H9 (cell line): ENCODE results near the gene SGO1. TPM values are rescaled to one million over a fixed set of nuclear protein-coding genes. Genes with fewer than 3 reads are reported as not detected.

ENCODE experiments used
- DNase-seq: peaks from one replicate; pipeline ENCODE4 v3.0.0-alpha.2; 2017
- H2AFZ ChIP-seq: one replicate; pipeline ENCODE4 v1.6.1; 2013; ENCODE audit warnings: mild to moderate bottlenecking, low read length, control low read depth, moderate library complexity
- H2AK5ac ChIP-seq: 2 replicates; pipeline ENCODE4 v1.6.1; 2013; ENCODE audit warnings: low read length, control low read depth, mixed read lengths; ENCODE audit not compliant: insufficient read length
- H2BK120ac ChIP-seq: one replicate; pipeline ENCODE4 v1.6.1; 2013; ENCODE audit warnings: low read depth, mild to moderate bottlenecking, low read length, control low read depth, inconsistent platforms; ENCODE audit not compliant: poor library complexity, severe bottlenecking
- H2BK12ac ChIP-seq: 2 replicates; pipeline ENCODE4 v1.6.1; 2013; ENCODE audit warnings: low read length, control low read depth, mixed read lengths, low read depth; ENCODE audit not compliant: insufficient read length
- H2BK15ac ChIP-seq: 2 replicates; pipeline ENCODE4 v1.6.1; 2013; ENCODE audit warnings: low read depth, low read length, control low read depth
- H2BK20ac ChIP-seq: one replicate; pipeline ENCODE4 v1.6.1; 2013; ENCODE audit warnings: low read depth, mild to moderate bottlenecking, low read length, control low read depth, inconsistent platforms; ENCODE audit not compliant: poor library complexity, severe bottlenecking
- H2BK5ac ChIP-seq: 2 replicates; pipeline ENCODE4 v1.6.1; 2013; ENCODE audit warnings: low read length, control low read depth, mixed read lengths; ENCODE audit not compliant: insufficient read length
- H3K14ac ChIP-seq: 2 replicates; pipeline ENCODE4 v1.6.1; 2013; ENCODE audit warnings: low read length, control low read depth; ENCODE audit not compliant: insufficient read depth
- H3K18ac ChIP-seq: 2 replicates; pipeline ENCODE4 v1.6.1; 2013; ENCODE audit warnings: low read depth, mild to moderate bottlenecking, mixed read lengths, low read length, control low read depth; ENCODE audit not compliant: insufficient read length
- H3K23ac ChIP-seq: 2 replicates; pipeline ENCODE4 v1.6.1; 2013; ENCODE audit warnings: low read length, control low read depth, mixed read lengths, low read depth; ENCODE audit not compliant: insufficient read length
- H3K23me2 ChIP-seq: 2 replicates; pipeline ENCODE4 v1.6.1; 2013; ENCODE audit warnings: low read depth, mild to moderate bottlenecking, mixed read lengths, low read length, control low read depth; ENCODE audit not compliant: insufficient read length, poor library complexity, severe bottlenecking
- H3K27ac ChIP-seq: 2 replicates; pipeline ENCODE4 v1.5.1; 2013; ENCODE audit warnings: low read length, control low read depth, mixed read lengths, low read depth; ENCODE audit not compliant: insufficient read length
- H3K27me3 ChIP-seq: 2 replicates; pipeline ENCODE4 v1.6.1; 2013; ENCODE audit warnings: low read length, control low read depth, inconsistent platforms; ENCODE audit not compliant: insufficient read depth
- H3K4ac ChIP-seq: 2 replicates; pipeline ENCODE4 v1.6.1; 2013; ENCODE audit warnings: low read depth, mild to moderate bottlenecking, control low read depth, inconsistent platforms, low read length, moderate library complexity
- H3K4me1 ChIP-seq: 2 replicates; pipeline ENCODE4 v1.6.1; 2013; ENCODE audit warnings: low read length, control low read depth, inconsistent platforms; ENCODE audit not compliant: insufficient read depth
- H3K4me2 ChIP-seq: 2 replicates; pipeline ENCODE4 v1.6.1; 2013; ENCODE audit warnings: low read length, control low read depth, mixed read lengths; ENCODE audit not compliant: insufficient read length, insufficient read depth
- H3K56ac ChIP-seq: 2 replicates; pipeline ENCODE4 v1.6.1; 2013; ENCODE audit warnings: low read depth, mild to moderate bottlenecking, mixed read lengths, low read length, control low read depth; ENCODE audit not compliant: insufficient read length
- H3K79me1 ChIP-seq: 2 replicates; pipeline ENCODE4 v1.6.1; 2013; ENCODE audit warnings: low read depth, mild to moderate bottlenecking, moderate library complexity, low read length, control low read depth, inconsistent platforms; ENCODE audit not compliant: insufficient read depth, poor library complexity, severe bottlenecking
- H3K79me2 ChIP-seq: 2 replicates; pipeline ENCODE4 v1.6.1; 2013; ENCODE audit warnings: low read length, control low read depth, inconsistent platforms; ENCODE audit not compliant: insufficient read depth
- H3K9ac ChIP-seq: 2 replicates; pipeline ENCODE4 v1.6.1; 2013; ENCODE audit warnings: low read length, control low read depth, mixed read lengths; ENCODE audit not compliant: insufficient read length; ENCODE audit errors: extremely low read depth
- H3K9me3 ChIP-seq: one replicate; pipeline ENCODE4 v1.6.1; 2013; ENCODE audit warnings: low read depth, low read length, inconsistent platforms; ENCODE audit not compliant: control insufficient read depth
- H3T11ph ChIP-seq: one replicate; pipeline ENCODE4 v1.6.1; 2013; ENCODE audit warnings: mild to moderate bottlenecking, low read length, control low read depth, inconsistent platforms
- H4K20me1 ChIP-seq: one replicate; pipeline ENCODE4 v1.6.1; 2013; ENCODE audit not compliant: control insufficient read depth, insufficient read length, insufficient read depth
- H4K5ac ChIP-seq: 2 replicates; pipeline ENCODE4 v1.6.1; 2013; ENCODE audit warnings: low read depth, mild to moderate bottlenecking, mixed read lengths, low read length, control low read depth; ENCODE audit not compliant: insufficient read length
- H4K8ac ChIP-seq: replicated peaks from 2 replicates; pipeline ENCODE4 v1.6.1; 2013; ENCODE audit warnings: low read length, control low read depth, mixed read lengths, low read depth; ENCODE audit not compliant: insufficient read length
- H4K91ac ChIP-seq: 2 replicates; pipeline ENCODE4 v1.6.1; 2013; ENCODE audit warnings: low read depth, mild to moderate bottlenecking, moderate library complexity, mixed read lengths, low read length, control low read depth; ENCODE audit not compliant: insufficient read length
- H3K27ac Mint-ChIP-seq, 3 experiments: 2 replicates in 2 of 3; 3 replicates in 1 of 3; pipeline ENCODE4 v1.8.0; 2020 to 2021; ENCODE audit warnings: mixed read lengths in 3 of 3, mild to moderate bottlenecking in 1 of 3, moderate library complexity in 1 of 3
- H3K27me3 Mint-ChIP-seq: 2 replicates; pipeline ENCODE4 v1.8.0; 2021; ENCODE audit warnings: low read depth, mild to moderate bottlenecking, moderate library complexity, mixed read lengths
- H3K36me3 Mint-ChIP-seq, 3 experiments: 2 replicates in 2 of 3; 3 replicates in 1 of 3; pipeline ENCODE4 v1.8.0; 2020 to 2021; ENCODE audit warnings: low read depth in 3 of 3, mixed read lengths in 3 of 3; ENCODE audit not compliant: insufficient read depth in 1 of 3
- H3K4me1 Mint-ChIP-seq, 2 experiments: 2 replicates each; pipeline ENCODE4 v1.8.0; 2020; ENCODE audit warnings: mixed read lengths in 2 of 2
- H3K4me3 Mint-ChIP-seq, 2 experiments: 2 replicates in 1 of 2; 3 replicates in 1 of 2; pipeline ENCODE4 v1.8.0; 2020 to 2021; ENCODE audit warnings: mild to moderate bottlenecking in 2 of 2, mixed read lengths in 2 of 2, moderate library complexity in 1 of 2
- H3K9me3 Mint-ChIP-seq, 2 experiments: 2 replicates in 1 of 2; 3 replicates in 1 of 2; pipeline ENCODE4 v1.8.0; 2020; ENCODE audit warnings: mild to moderate bottlenecking in 2 of 2, mixed read lengths in 2 of 2, moderate library complexity in 1 of 2
- WGBS: extraction: QIAGEN DNeasy Blood & Tissue Kit; methylation state at CpG from one replicate; pipeline ENCODE4 v1.1.7; 2013; ENCODE audit warnings: missing lambda C conversion rate, low lambda C conversion rate, mixed read lengths; ENCODE audit not compliant: insufficient read length; ENCODE audit errors: extremely low coverage; 5-methylcytosine and 5-hydroxymethylcytosine counted together
- total RNA-seq: library from RNA; stranded (reverse); gene quantifications from 2 replicates; pipeline ENCODE4 v1.2.1, GENCODE V29; 2021
- TF ChIP-seq, protein P1 (sequence below): fragments of 200-600 bp; sonication (generic); conservative IDR thresholded peaks from 3 replicates; pipeline ENCODE4 v1.8.0; 2021; ENCODE audit warnings: antibody characterized with exemption, mild to moderate bottlenecking

Gene SGO1
- total RNA-seq, 1 experiment from 2014 or later, result 30.7 TPM

DNA sequence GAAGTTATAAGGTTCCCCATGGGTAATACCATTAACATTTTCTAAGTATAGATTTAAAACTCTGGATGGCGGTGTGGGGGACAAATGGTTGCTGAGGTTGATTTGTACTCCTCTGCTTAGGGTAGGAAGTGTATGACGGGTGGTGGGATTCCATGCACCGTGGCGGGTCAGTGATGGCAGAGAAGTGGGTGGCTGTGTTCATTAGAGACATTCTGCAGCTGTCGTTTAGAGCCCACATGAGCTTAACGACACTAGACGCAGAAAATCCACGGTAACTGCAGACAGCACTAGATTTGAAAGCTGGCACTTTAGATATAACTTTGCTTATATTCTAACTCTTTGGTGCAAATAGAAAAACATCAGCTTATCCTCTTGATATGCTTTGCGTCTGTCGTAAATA is 37.5 kb downstream of the SGO1 start:
- Histone ChIP-seq H2BK20ac (no peak overlapping the region), H3K4me1 (no peaks in the 10 kb centered on the region), H3K23ac (no peak overlapping the region), H4K20me1 (no peaks in the 10 kb centered on the region), H3K4ac (no peak overlapping the region), H3K4me2 (no peak overlapping the region), H3K14ac (no peak overlapping the region), H3K27ac (no peak overlapping the region), H3K27me3 (no peaks in the 10 kb centered on the region), H3K9ac (no peak overlapping the region), H2BK12ac (no peak overlapping the region), H2AK5ac (no peak overlapping the region), H4K91ac (no peak overlapping the region), H3K56ac (no peak overlapping the region), H4K5ac (no peak overlapping the region), H2BK15ac (no peak overlapping the region), H3T11ph (no peak overlapping the region), H3K79me2 (no peaks in the 10 kb centered on the region), H2BK5ac (no peak overlapping the region), H3K79me1 (no peaks in the 10 kb centered on the region), H3K9me3 (no peaks in the 10 kb centered on the region), H2AFZ (no peak overlapping the region), H4K8ac (no peak overlapping the region), H3K23me2 (no peaks in the 10 kb centered on the region), H3K18ac (no peak overlapping the region), H2BK120ac (no peak overlapping the region)
- Mint-ChIP-seq H3K27me3 (no peaks in the 10 kb centered on the region), H3K4me1 (no peaks in the 10 kb centered on the region; a peak in 1 of 4 replicates), H3K27ac (peak overlapping the region in 1 of 3 experiments; percentile 37; a peak in 1 of 7 replicates), H3K4me3 (no peak overlapping the region), H3K36me3 (peaks cover 0 to 2% (median 0%) of the 10 kb centered on the region in 3 experiments; a peak in 1 of 7 replicates), H3K9me3 (no peaks in the 10 kb centered on the region)
- no CpG with 5 or more reads among the region's 10 CpGs for WGBS
- TF ChIP-seq, protein P1, sequence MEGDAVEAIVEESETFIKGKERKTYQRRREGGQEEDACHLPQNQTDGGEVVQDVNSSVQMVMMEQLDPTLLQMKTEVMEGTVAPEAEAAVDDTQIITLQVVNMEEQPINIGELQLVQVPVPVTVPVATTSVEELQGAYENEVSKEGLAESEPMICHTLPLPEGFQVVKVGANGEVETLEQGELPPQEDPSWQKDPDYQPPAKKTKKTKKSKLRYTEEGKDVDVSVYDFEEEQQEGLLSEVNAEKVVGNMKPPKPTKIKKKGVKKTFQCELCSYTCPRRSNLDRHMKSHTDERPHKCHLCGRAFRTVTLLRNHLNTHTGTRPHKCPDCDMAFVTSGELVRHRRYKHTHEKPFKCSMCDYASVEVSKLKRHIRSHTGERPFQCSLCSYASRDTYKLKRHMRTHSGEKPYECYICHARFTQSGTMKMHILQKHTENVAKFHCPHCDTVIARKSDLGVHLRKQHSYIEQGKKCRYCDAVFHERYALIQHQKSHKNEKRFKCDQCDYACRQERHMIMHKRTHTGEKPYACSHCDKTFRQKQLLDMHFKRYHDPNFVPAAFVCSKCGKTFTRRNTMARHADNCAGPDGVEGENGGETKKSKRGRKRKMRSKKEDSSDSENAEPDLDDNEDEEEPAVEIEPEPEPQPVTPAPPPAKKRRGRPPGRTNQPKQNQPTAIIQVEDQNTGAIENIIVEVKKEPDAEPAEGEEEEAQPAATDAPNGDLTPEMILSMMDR, result no peak
- no peak for DNase-seq
